IPS-20b (cell line): ENCODE data around the gene GCNT1.

ENCODE experiments used
- H3K27ac ChIP-seq: one replicate; pipeline ENCODE4 v1.5.1; 2013; ENCODE audit warnings: low read length
- H3K27me3 ChIP-seq: 2 replicates; pipeline ENCODE4 v1.6.1; 2013; ENCODE audit warnings: mild to moderate bottlenecking, low read length, inconsistent platforms; ENCODE audit not compliant: insufficient read depth
- H3K36me3 ChIP-seq: 2 replicates; pipeline ENCODE4 v1.6.1; 2013; ENCODE audit warnings: low read depth, mild to moderate bottlenecking, inconsistent platforms, low read length, moderate library complexity; ENCODE audit not compliant: insufficient read depth
- H3K4me1 ChIP-seq: 2 replicates; pipeline ENCODE4 v1.6.1; 2013; ENCODE audit warnings: mild to moderate bottlenecking, control low read depth, inconsistent platforms, low read length, moderate library complexity; ENCODE audit not compliant: insufficient read depth
- H3K4me3 ChIP-seq: 2 replicates; pipeline ENCODE4 v1.5.1; 2013; ENCODE audit warnings: mild to moderate bottlenecking, low read length, inconsistent platforms
- H3K9ac ChIP-seq: 2 replicates; pipeline ENCODE4 v1.6.1; 2013; ENCODE audit warnings: low read depth, mild to moderate bottlenecking, inconsistent platforms, low read length, moderate library complexity
- H3K9me3 ChIP-seq: 2 replicates; pipeline ENCODE4 v1.6.1; 2013; ENCODE audit warnings: mild to moderate bottlenecking, low read depth, low read length, inconsistent platforms; ENCODE audit not compliant: insufficient read depth

GCNT1 gene

DNA sequence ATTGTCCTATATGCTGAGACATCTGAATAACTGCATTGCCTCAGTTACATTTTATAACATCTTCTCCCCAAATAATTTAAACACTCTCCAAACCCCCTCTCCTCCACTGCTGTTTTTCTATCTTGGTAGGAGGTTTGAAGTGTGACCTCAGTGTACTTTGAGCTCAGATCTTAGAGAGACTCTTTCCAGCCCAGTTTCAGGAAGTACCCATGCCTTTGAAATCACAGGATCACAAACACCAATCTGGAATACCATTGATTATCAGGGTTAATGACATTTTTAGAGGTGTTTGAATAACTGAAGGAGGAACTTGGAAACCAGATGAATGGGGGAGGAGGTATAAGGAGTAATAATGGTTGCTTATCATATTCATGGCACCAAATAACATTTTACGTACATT, 93.2 kb downstream of the GCNT1 start:
- H3K9me3 ChIP-seq: no peaks in the 10 kb centered on the region
- no peak overlapping the region for H3K4me3 ChIP-seq
- no peaks in the 10 kb centered on the region for H3K36me3 ChIP-seq

GRCh38 chr9:76552751-76553455, 93.9 kb downstream of the GCNT1 start:
- Histone ChIP-seq H3K27ac (no peak overlapping the region), H3K4me3 (no peak overlapping the region), H3K9ac (no peak overlapping the region), H3K9me3 (no peaks in the 10 kb centered on the region), H3K4me1 (0 out of 2 replicates have a peak, but pooled peaks cover 2% of the 10 kb centered on the region), H3K27me3 (no peaks in the 10 kb centered on the region), H3K36me3 (no peaks in the 10 kb centered on the region)

More for the DNA sequence above, 93.2 kb downstream of the GCNT1 start:
- H3K27ac ChIP-seq: no peak overlapping the region
- no peaks in the 10 kb centered on the region for H3K27me3 ChIP-seq
- H3K4me1 ChIP-seq: 0 out of 2 replicates have a peak, but pooled peaks cover 2% of the 10 kb centered on the region
- H3K9ac ChIP-seq: no peak overlapping the region

DNA sequence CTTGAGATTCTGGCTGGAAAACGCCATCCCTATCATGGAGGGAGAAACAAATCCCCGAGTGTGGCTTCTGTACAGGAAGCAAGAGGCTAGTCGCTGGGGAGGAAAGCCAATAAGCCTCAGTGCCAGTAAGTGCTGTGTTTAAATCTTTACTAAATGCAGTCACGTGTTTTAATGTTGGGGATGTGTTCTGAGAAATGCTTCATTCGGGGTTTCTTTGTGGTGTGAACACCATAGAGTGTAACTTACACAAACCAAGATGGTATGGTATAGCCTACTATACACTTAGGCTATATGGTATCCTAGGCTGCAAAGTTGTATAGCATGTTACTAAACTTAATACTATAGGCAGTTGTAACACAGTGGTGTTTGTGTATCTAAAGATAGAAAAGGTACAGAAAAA, 94.7 kb downstream of the GCNT1 start:
- Histone ChIP-seq H3K4me3 (no peak overlapping the region), H3K9me3 (no peaks in the 10 kb centered on the region), H3K4me1 (peaks cover 7% of the 10 kb centered on the region; the same call in 1 of the 2 replicates), H3K36me3 (no peaks in the 10 kb centered on the region), H3K9ac (no peak overlapping the region), H3K27me3 (no peaks in the 10 kb centered on the region), H3K27ac (no peak overlapping the region)
